ENCODE data around the gene SARDH.

The SARDH gene

GRCh38 chr9:133703591-133704399 lies 34.4 kb downstream of the SARDH start:
- DNase-seq (ENCODE audit: low read depth), result no peak

GRCh38 chr9:133702798-133703590 lies 35.2 kb downstream of the SARDH start:
- DNase-seq (ENCODE audit: low read depth), result no peak

GRCh38 chr9:133701981-133702797 lies 36.0 kb downstream of the SARDH start:
- DNase-seq (ENCODE audit: low read depth), result no peak

- DNase-seq (ENCODE audit: low read depth), result no peak
Measured at GRCh38 chr9:133701321-133701980, 36.7 kb downstream of the SARDH start.

GRCh38 chr9:133700819-133701320 lies 37.3 kb downstream of the SARDH start:
- no peak for DNase-seq (ENCODE audit: low read depth)

GRCh38 chr9:133699546-133699945 lies 38.6 kb downstream of the SARDH start:
- DNase-seq (ENCODE audit: low read depth), result no peak

- DNase-seq (ENCODE audit: low read depth), result no peak
Measured at GRCh38 chr9:133696071-133696472, 42.1 kb downstream of the SARDH start.

- no peak for DNase-seq (ENCODE audit: low read depth)
Measured at GRCh38 chr9:133694686-133695085, 43.5 kb downstream of the SARDH start.

GRCh38 chr9:133693703-133694529 lies 44.2 kb downstream of the SARDH start:
- DNase-seq (ENCODE audit: low read depth), result no peak

GRCh38 chr9:133693116-133693515 lies 45.0 kb downstream of the SARDH start:
- no peak for DNase-seq (ENCODE audit: low read depth)

- no peak for DNase-seq (ENCODE audit: low read depth)
Measured at GRCh38 chr9:133692364-133692985, 45.7 kb downstream of the SARDH start.

GRCh38 chr9:133691626-133692363 lies 46.4 kb downstream of the SARDH start:
- DNase-seq (ENCODE audit: low read depth), result no peak

GRCh38 chr9:133691191-133691590 lies 47.0 kb downstream of the SARDH start:
- DNase-seq (ENCODE audit: low read depth), result no peak

GRCh38 chr9:133690081-133690561 lies 48.0 kb downstream of the SARDH start:
- no peak for DNase-seq (ENCODE audit: low read depth)

GRCh38 chr9:133689151-133689763 lies 48.9 kb downstream of the SARDH start:
- DNase-seq (ENCODE audit: low read depth), result no peak

- DNase-seq (ENCODE audit: low read depth), result no peak
Measured at GRCh38 chr9:133687856-133688761, 50.0 kb downstream of the SARDH start.

GRCh38 chr9:133686642-133687575 lies 51.2 kb downstream of the SARDH start:
- no peak for DNase-seq (ENCODE audit: low read depth)

Measured in CMK (cell line).